HG03175 (cell line): ENCODE measurements around the gene FCN2.

Experiments
- ATAC-seq: cut with Tn5 transposase; IDR thresholded peaks from one replicate; pipeline ENCODE4 v1.9.1; 2021; ENCODE audit warnings: mild to moderate bottlenecking, moderate library complexity; ENCODE audit not compliant: unreplicated experiment

The FCN2 gene

GRCh38 chr9:134880484-134881312, at the start of gene FCN2:
Gene FCN2, plus strand, starts transcription at chr9:134880810. Its CDS starts 12 bp downstream, at chr9:134880822.
- ATAC-seq, result no peak

GRCh38 chr9:134830926-134831720, 49.5 kb upstream of the FCN2 start:
- ATAC-seq, result no peak

GRCh38 chr9:134832471-134832870, 48.1 kb upstream of the FCN2 start:
- no peak for ATAC-seq

- ATAC-seq, result no peak
Observed at GRCh38 chr9:134833294-134833880, 47.2 kb upstream of the FCN2 start.

GRCh38 chr9:134834217-134834956, 46.2 kb upstream of the FCN2 start:
- ATAC-seq, result no peak

- ATAC-seq, result no peak
Observed at GRCh38 chr9:134834957-134835419, 45.6 kb upstream of the FCN2 start.

GRCh38 chr9:134835448-134835847, 45.2 kb upstream of the FCN2 start:
- no peak for ATAC-seq

- no peak for ATAC-seq
Observed at GRCh38 chr9:134835987-134836386, 44.6 kb upstream of the FCN2 start.

GRCh38 chr9:134836406-134836970, 44.1 kb upstream of the FCN2 start:
- ATAC-seq, result no peak

GRCh38 chr9:134837529-134837928, 43.1 kb upstream of the FCN2 start:
- no peak for ATAC-seq

- no peak for ATAC-seq
Observed at GRCh38 chr9:134838651-134839454, 41.8 kb upstream of the FCN2 start.

GRCh38 chr9:134839455-134840125, 41.0 kb upstream of the FCN2 start:
- ATAC-seq, result no peak

- ATAC-seq, result no peak
Observed at GRCh38 chr9:134840511-134840910, 40.1 kb upstream of the FCN2 start.

GRCh38 chr9:134841180-134841904, 39.3 kb upstream of the FCN2 start:
- no peak for ATAC-seq

GRCh38 chr9:134842321-134842720, 38.3 kb upstream of the FCN2 start:
- ATAC-seq, result no peak

- no peak for ATAC-seq
Observed at GRCh38 chr9:134843740-134844139, 36.9 kb upstream of the FCN2 start.

- no peak for ATAC-seq
Observed at GRCh38 chr9:134844821-134845220, 35.8 kb upstream of the FCN2 start.

GRCh38 chr9:134846187-134846586, 34.4 kb upstream of the FCN2 start:
- ATAC-seq, result no peak
